HG03432 (cell line): ENCODE results near the gene MAPRE3.

Experiments
- ATAC-seq: cut with Tn5 transposase; IDR thresholded peaks from one replicate; pipeline ENCODE4 v1.9.1; 2021; ENCODE audit warnings: mild to moderate bottlenecking, moderate library complexity; ENCODE audit not compliant: unreplicated experiment

The MAPRE3 gene

GRCh38 chr2:26948800-26949199, 21.6 kb upstream of the MAPRE3 start:
- no peak for ATAC-seq

- no peak for ATAC-seq
These were observed 20.2 kb upstream of the MAPRE3 start for GRCh38 chr2:26950246-26950645.

GRCh38 chr2:26951236-26951635, 19.2 kb upstream of the MAPRE3 start:
- no peak for ATAC-seq

- ATAC-seq, result no peak
These were observed 18.1 kb upstream of the MAPRE3 start for GRCh38 chr2:26952374-26952773.

- ATAC-seq, result no peak
These were observed 16.3 kb upstream of the MAPRE3 start for GRCh38 chr2:26954135-26954534.

GRCh38 chr2:26957041-26957440, 13.4 kb upstream of the MAPRE3 start:
- ATAC-seq, result no peak

GRCh38 chr2:26957534-26957933, 12.9 kb upstream of the MAPRE3 start:
- no peak for ATAC-seq

GRCh38 chr2:26959331-26959730, 11.1 kb upstream of the MAPRE3 start:
- ATAC-seq, result no peak

- ATAC-seq, result no peak
These were observed 5.8 kb upstream of the MAPRE3 start for GRCh38 chr2:26964446-26965130.

GRCh38 chr2:26968001-26968400, 2.4 kb upstream of the MAPRE3 start:
- ATAC-seq, result no peak

- ATAC-seq, result no peak
These were observed 1.2 kb upstream of the MAPRE3 start for GRCh38 chr2:26969077-26969844.

- ATAC-seq, result no peak
These were observed 641 bp downstream of the MAPRE3 start for GRCh38 chr2:26970928-26971627.

GRCh38 chr2:26971911-26972786, 1.7 kb downstream of the MAPRE3 start:
- ATAC-seq, result no peak

GRCh38 chr2:26974352-26974751, 3.9 kb downstream of the MAPRE3 start:
- no peak for ATAC-seq

- no peak for ATAC-seq
These were observed 4.7 kb downstream of the MAPRE3 start for GRCh38 chr2:26975102-26975501.

GRCh38 chr2:26975656-26976055, 5.2 kb downstream of the MAPRE3 start:
- ATAC-seq, result no peak

GRCh38 chr2:26976237-26976636, 5.8 kb downstream of the MAPRE3 start:
- no peak for ATAC-seq

GRCh38 chr2:26977012-26977411, 6.6 kb downstream of the MAPRE3 start:
- ATAC-seq, result no peak

GRCh38 chr2:26978061-26978596, 7.7 kb downstream of the MAPRE3 start:
- no peak for ATAC-seq

GRCh38 chr2:26979741-26980140, 9.3 kb downstream of the MAPRE3 start:
- ATAC-seq, result no peak

GRCh38 chr2:26980971-26981370, 10.5 kb downstream of the MAPRE3 start:
- no peak for ATAC-seq
